Fibroblast of lung (primary cell): ENCODE measurements around the gene RET.

Experiments used
- CTCF ChIP-seq, 2 donors: IDR thresholded peaks in 1 of 2; conservative IDR thresholded peaks in 1 of 2; 1 replicate in 1 of 2; 2 replicates in 1 of 2; pipeline ENCODE4 v1.5.1; 2011 to 2012; ENCODE audit warnings: low read length in 2 of 2, control low read depth in 1 of 2, inconsistent platforms in 1 of 2, low read depth in 1 of 2, mild to moderate bottlenecking in 1 of 2
- EZH2 ChIP-seq: IDR thresholded peaks from 2 replicates; pipeline ENCODE4 v1.5.1; 2012; ENCODE audit warnings: low read length, control low read depth, mild to moderate bottlenecking; ENCODE audit errors: missing control alignments

GRCh38 chr10:43042503-43043341 lies 34.1 kb upstream of the RET start:
- TF ChIP-seq CTCF (conservative IDR thresholded peaks at IDR 0.05 in 1 of 2, IDR thresholded peaks at IDR 0.05 in 1 of 2; ENCODE audit: low read depth in 1 of 2, low read length in 2 of 2), result no peak
- no peak for TF ChIP-seq EZH2
